HCT116 (cell line): ENCODE results near the gene IL36RN. TPM values are rescaled to one million over a fixed set of nuclear protein-coding genes. Genes with fewer than 3 reads are reported as not detected.

Experiments
- ATAC-seq: fragments of 200-7000 bp; cut with Tn5 transposase; 2 replicates; pipeline ENCODE4 v1.9.1; 2020; ENCODE audit warnings: mild to moderate bottlenecking, moderate library complexity
- BruUV-seq: library from RNA; stranded (reverse); fragments of 400-500 nt; replicated peaks from 2 replicates; lab custom pipeline; 2021; lab: Mats Ljungman, UMichigan
- CTCF ChIA-PET: fragments of 300-600 bp; sonication (Branson Sonifier 250); formaldehyde crosslinking; loops from one replicate; lab custom pipeline; 2021; ENCODE audit warnings: antibody characterized with exemption; lab: Charles Lee
- POLR2A ChIA-PET: fragments of 300-600, 350-600 bp; sonication (Branson Sonifier 250); formaldehyde crosslinking; loops from one replicate; lab custom pipeline; 2021; ENCODE audit warnings: antibody characterized with exemption; lab: Charles Lee
- RAD21 ChIA-PET, 2 experiments: fragments of 300-600 bp; sonication (Branson Sonifier 250); formaldehyde crosslinking; loops; one replicate each; lab custom pipeline; 2023; ENCODE audit warnings: low total read pairs in 2 of 2; ENCODE audit not compliant: uncharacterized antibody in 2 of 2, unreplicated experiment in 2 of 2, low non-redundant PET in 1 of 2; lab: Charles Lee
- DNase-seq: peaks from one replicate; pipeline ENCODE4 v3.0.0-alpha.2; 2010; ENCODE audit warnings: low read depth, low spot score
- H2AFZ ChIP-seq: fragments of 200-600 bp; shearing (Covaris generic), sonication (generic); 2 replicates; pipeline ENCODE4 v1.6.1; 2017; ENCODE audit warnings: low read depth, mixed run types, mixed read lengths, antibody characterized with exemption, low read length; ENCODE audit not compliant: poor library complexity, severe bottlenecking
- H3K27ac ChIP-seq: 2 replicates; pipeline ENCODE4 v1.5.1; 2012; ENCODE audit warnings: low read depth, low read length
- H3K27me3 ChIP-seq: fragments of 200-600 bp; sonication (generic); 2 replicates; pipeline ENCODE4 v1.6.1; 2016; ENCODE audit warnings: mixed run types, low read length, mixed read lengths; ENCODE audit not compliant: insufficient read depth
- H3K36me3 ChIP-seq, 2 experiments: fragments of 200-500 bp in 1 of 2; fragments of 200-600 bp in 1 of 2; sonication (Bioruptor generic) in 1 of 2; sonication (generic) in 1 of 2; 2 replicates each; pipeline versions ENCODE4 v1.5.1 to v1.6.1; 2014 to 2016; ENCODE audit warnings: low read length in 2 of 2, inconsistent platforms in 1 of 2, mixed read lengths in 1 of 2, mixed run types in 1 of 2; ENCODE audit not compliant: insufficient read depth in 2 of 2, control insufficient read depth in 1 of 2
- H3K4me1 ChIP-seq, 2 experiments: fragments of 200-600 bp in 1 of 2; sonication (generic) in 1 of 2; 2 replicates each; pipeline versions ENCODE4 v1.5.1 to v1.6.1; 2012 to 2017; ENCODE audit warnings: low read length in 2 of 2, inconsistent platforms in 1 of 2, mild to moderate bottlenecking in 1 of 2, mixed read lengths in 1 of 2, mixed run types in 1 of 2, moderate library complexity in 1 of 2; ENCODE audit not compliant: insufficient read depth in 2 of 2, control insufficient read depth in 1 of 2
- H3K4me2 ChIP-seq: fragments of 200-600 bp; sonication (generic); 2 replicates; pipeline ENCODE4 v1.6.1; 2017; ENCODE audit warnings: mixed run types, low read length, mixed read lengths
- H3K4me3 ChIP-seq, 2 experiments: fragments of 200-600 bp in 1 of 2; sonication (generic) in 1 of 2; replicated peaks in 1 of 2; 2 replicates each; pipeline ENCODE4 v1.5.1; 2011 to 2016; ENCODE audit warnings: low read length in 2 of 2, control low read depth in 1 of 2, low read depth in 1 of 2, mild to moderate bottlenecking in 1 of 2, mixed read lengths in 1 of 2, mixed run types in 1 of 2
- H3K79me2 ChIP-seq: fragments of 200-600 bp; sonication (generic); 2 replicates; pipeline ENCODE4 v1.6.1; 2017; ENCODE audit warnings: mild to moderate bottlenecking, mixed run types, low read length, moderate library complexity, mixed read lengths; ENCODE audit not compliant: insufficient read depth
- H3K9ac ChIP-seq: fragments of 200-600 bp; sonication (generic); 2 replicates; pipeline ENCODE4 v1.6.1; 2016; ENCODE audit warnings: low read length, mixed read lengths
- H3K9me2 ChIP-seq: fragments of 200-600 bp; sonication (generic), shearing (Covaris generic); 2 replicates; pipeline ENCODE4 v1.6.1; 2017; ENCODE audit warnings: mixed run types, mild to moderate bottlenecking, moderate library complexity; ENCODE audit not compliant: insufficient read depth
- H3K9me3 ChIP-seq, 2 experiments: fragments of 200-500 bp in 1 of 2; fragments of 200-600 bp in 1 of 2; sonication (Bioruptor generic) in 1 of 2; sonication (generic) in 1 of 2; 2 replicates each; pipeline ENCODE4 v1.6.1; 2014 to 2017; ENCODE audit warnings: low read length in 2 of 2, mixed read lengths in 2 of 2, inconsistent platforms in 1 of 2, low read depth in 1 of 2, mild to moderate bottlenecking in 1 of 2, mixed run types in 1 of 2, moderate library complexity in 1 of 2; ENCODE audit not compliant: control insufficient read depth in 1 of 2, insufficient read depth in 1 of 2
- H4K20me1 ChIP-seq: fragments of 200-600 bp; sonication (generic), shearing (Covaris generic); 2 replicates; pipeline ENCODE4 v1.6.1; 2017; ENCODE audit warnings: mixed run types, mild to moderate bottlenecking, moderate library complexity; ENCODE audit not compliant: insufficient read depth
- CBX3 ChIP-seq: IDR thresholded peaks from 2 replicates; pipeline ENCODE4 v1.6.1; 2012; ENCODE audit warnings: low read depth
- CEBPB ChIP-seq: IDR thresholded peaks from 2 replicates; pipeline ENCODE4 v1.6.1; 2012; ENCODE audit warnings: low read depth
- EGR1 ChIP-seq: IDR thresholded peaks from 2 replicates; pipeline ENCODE4 v1.6.1; 2012; ENCODE audit warnings: low read depth
- EZH2 ChIP-seq: fragments of 200-600 bp; sonication (generic); IDR thresholded peaks from 2 replicates; pipeline ENCODE4 v1.6.1; 2017; ENCODE audit warnings: antibody characterized with exemption, mixed run types
- EZH2phosphoT487 ChIP-seq: fragments of 200-600 bp; IDR thresholded peaks from 2 replicates; pipeline ENCODE4 v1.6.1; 2018; ENCODE audit warnings: antibody characterized with exemption, borderline replicate concordance
- FOSL1 ChIP-seq: IDR thresholded peaks from 2 replicates; pipeline ENCODE4 v1.6.1; 2012; ENCODE audit warnings: low read depth
- JUND ChIP-seq: IDR thresholded peaks from 2 replicates; pipeline ENCODE4 v1.6.1; 2012
- POLR2A ChIP-seq: IDR thresholded peaks from 2 replicates; pipeline ENCODE4 v1.7.0; 2011; ENCODE audit warnings: borderline replicate concordance; ENCODE audit not compliant: insufficient read depth, insufficient read length; ENCODE audit errors: extremely low read depth
- POLR2AphosphoS5 ChIP-seq: IDR thresholded peaks from 2 replicates; pipeline ENCODE4 v1.6.1; 2011; ENCODE audit warnings: mild to moderate bottlenecking, low read depth, low read length, moderate library complexity
- RAD21 ChIP-seq: IDR thresholded peaks from 2 replicates; pipeline ENCODE4 v1.6.1; 2012; ENCODE audit warnings: low read depth, mild to moderate bottlenecking
- REST ChIP-seq: IDR thresholded peaks from 2 replicates; pipeline ENCODE4 v1.6.1; 2012; ENCODE audit warnings: low read depth
- SIN3A ChIP-seq: IDR thresholded peaks from 2 replicates; pipeline ENCODE4 v1.6.1; 2012; ENCODE audit warnings: low read depth
- SP1 ChIP-seq: IDR thresholded peaks from 2 replicates; pipeline ENCODE4 v1.6.1; 2012; ENCODE audit warnings: low read depth
- SRF ChIP-seq: IDR thresholded peaks from 2 replicates; pipeline ENCODE4 v1.6.1; 2012; ENCODE audit warnings: low read depth
- TCF7L2 ChIP-seq: IDR thresholded peaks from 2 replicates; pipeline ENCODE4 v1.7.0; 2011; ENCODE audit warnings: borderline replicate concordance, inconsistent platforms; ENCODE audit not compliant: insufficient read depth, insufficient read length; ENCODE audit errors: extremely low read depth
- YY1 ChIP-seq: IDR thresholded peaks from 2 replicates; pipeline ENCODE4 v1.6.1; 2011; ENCODE audit warnings: low read length, low read depth, moderate library complexity, mild to moderate bottlenecking; ENCODE audit not compliant: insufficient replicate concordance; ENCODE audit errors: extremely low read depth
- ZNF274 ChIP-seq: fragments of 200-500 bp; sonication (Bioruptor generic); IDR thresholded peaks from 2 replicates; pipeline ENCODE4 v1.6.1; 2014; ENCODE audit warnings: mild to moderate bottlenecking, low read depth, low read length, inconsistent platforms
- intact Hi-C: fragments of 100-400 bp; cut with micrococcal nuclease; formaldehyde crosslinking; loops from 2 replicates; pipeline ENCODE4 v1.10.0; 2022
- total RNA-seq: library from RNA; stranded (reverse); gene quantifications from one replicate; pipeline ENCODE4 v1.2.1, GENCODE V29; 2021; ENCODE audit not compliant: unreplicated experiment
- TF ChIP-seq, protein P1 (sequence below): IDR thresholded peaks from 2 replicates; pipeline ENCODE4 v1.6.1; 2011; ENCODE audit warnings: mild to moderate bottlenecking, low read length, moderate library complexity; ENCODE audit not compliant: insufficient replicate concordance; ENCODE audit errors: extremely low read depth
- TF ChIP-seq, protein P2 (sequence below), 3 experiments: fragments of 200-600 bp in 1 of 3; sonication (generic) in 1 of 3; IDR thresholded peaks in 2 of 3; conservative IDR thresholded peaks in 1 of 3; 2 replicates each; pipeline ENCODE4 v1.5.1; 2012 to 2017; ENCODE audit warnings: low read depth in 2 of 3, low read length in 2 of 3, antibody characterized with exemption in 1 of 3, borderline replicate concordance in 1 of 3, control low read depth in 1 of 3, mild to moderate bottlenecking in 1 of 3, mixed read lengths in 1 of 3, mixed run types in 1 of 3, moderate library complexity in 1 of 3; ENCODE audit not compliant: insufficient read depth in 1 of 3
- TF ChIP-seq, protein P3 (sequence below): IDR thresholded peaks from 2 replicates; pipeline ENCODE4 v1.6.1; 2012

Gene IL36RN
- total RNA-seq, 1 experiment from 2014 or later: not detected

DNA sequence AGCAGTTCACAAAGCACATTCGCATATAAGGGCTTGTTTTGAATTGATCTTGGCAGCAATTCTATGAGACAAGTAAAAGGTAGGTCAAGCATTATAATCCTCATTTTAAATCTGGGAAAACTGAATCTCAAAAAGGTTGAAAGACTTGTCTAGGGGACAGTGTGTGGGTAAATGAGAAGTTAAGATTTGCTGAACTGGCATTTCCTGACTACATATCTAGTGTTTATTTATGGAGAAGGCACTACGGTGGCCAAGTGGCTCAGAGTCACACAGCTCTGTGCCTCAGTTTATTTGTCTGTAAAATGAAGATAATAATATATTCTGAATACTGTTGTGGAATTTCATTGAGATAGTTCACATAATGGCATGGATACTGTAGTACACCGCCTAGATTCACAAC lies 52.1 kb downstream of the IL36RN start:
- ChIA-PET RAD21 (no interaction called here), CTCF (no interaction called here), POLR2A (interaction anchor here (0.6 kb wide), 1 partner anchor 10 kb away, joined by 3 read pairs; no protein-coding TSS in a partner anchor)
- Histone ChIP-seq H4K20me1 (no peaks in the 10 kb centered on the region), H3K9ac (no peak overlapping the region), H3K9me3 (no peaks in the 10 kb centered on the region), H3K27ac (no peak overlapping the region), H2AFZ (no peak overlapping the region), H3K4me2 (no peak overlapping the region), H3K36me3 (no peaks in the 10 kb centered on the region), H3K9me2 (no peaks in the 10 kb centered on the region), H3K27me3 (no peaks in the 10 kb centered on the region), H3K79me2 (no peaks in the 10 kb centered on the region), H3K4me1 (no peaks in the 10 kb centered on the region), H3K4me3 (no peak overlapping the region)
- no peak for ATAC-seq
- BruUV-seq: no TSS peak
- intact Hi-C loops: no loop called here
- no peak for DNase-seq
- no peak for TF ChIP-seq POLR2A
- TF ChIP-seq, protein P1, sequence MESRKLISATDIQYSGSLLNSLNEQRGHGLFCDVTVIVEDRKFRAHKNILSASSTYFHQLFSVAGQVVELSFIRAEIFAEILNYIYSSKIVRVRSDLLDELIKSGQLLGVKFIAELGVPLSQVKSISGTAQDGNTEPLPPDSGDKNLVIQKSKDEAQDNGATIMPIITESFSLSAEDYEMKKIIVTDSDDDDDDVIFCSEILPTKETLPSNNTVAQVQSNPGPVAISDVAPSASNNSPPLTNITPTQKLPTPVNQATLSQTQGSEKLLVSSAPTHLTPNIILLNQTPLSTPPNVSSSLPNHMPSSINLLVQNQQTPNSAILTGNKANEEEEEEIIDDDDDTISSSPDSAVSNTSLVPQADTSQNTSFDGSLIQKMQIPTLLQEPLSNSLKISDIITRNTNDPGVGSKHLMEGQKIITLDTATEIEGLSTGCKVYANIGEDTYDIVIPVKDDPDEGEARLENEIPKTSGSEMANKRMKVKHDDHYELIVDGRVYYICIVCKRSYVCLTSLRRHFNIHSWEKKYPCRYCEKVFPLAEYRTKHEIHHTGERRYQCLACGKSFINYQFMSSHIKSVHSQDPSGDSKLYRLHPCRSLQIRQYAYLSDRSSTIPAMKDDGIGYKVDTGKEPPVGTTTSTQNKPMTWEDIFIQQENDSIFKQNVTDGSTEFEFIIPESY: no peak
- TF ChIP-seq, protein P2, sequence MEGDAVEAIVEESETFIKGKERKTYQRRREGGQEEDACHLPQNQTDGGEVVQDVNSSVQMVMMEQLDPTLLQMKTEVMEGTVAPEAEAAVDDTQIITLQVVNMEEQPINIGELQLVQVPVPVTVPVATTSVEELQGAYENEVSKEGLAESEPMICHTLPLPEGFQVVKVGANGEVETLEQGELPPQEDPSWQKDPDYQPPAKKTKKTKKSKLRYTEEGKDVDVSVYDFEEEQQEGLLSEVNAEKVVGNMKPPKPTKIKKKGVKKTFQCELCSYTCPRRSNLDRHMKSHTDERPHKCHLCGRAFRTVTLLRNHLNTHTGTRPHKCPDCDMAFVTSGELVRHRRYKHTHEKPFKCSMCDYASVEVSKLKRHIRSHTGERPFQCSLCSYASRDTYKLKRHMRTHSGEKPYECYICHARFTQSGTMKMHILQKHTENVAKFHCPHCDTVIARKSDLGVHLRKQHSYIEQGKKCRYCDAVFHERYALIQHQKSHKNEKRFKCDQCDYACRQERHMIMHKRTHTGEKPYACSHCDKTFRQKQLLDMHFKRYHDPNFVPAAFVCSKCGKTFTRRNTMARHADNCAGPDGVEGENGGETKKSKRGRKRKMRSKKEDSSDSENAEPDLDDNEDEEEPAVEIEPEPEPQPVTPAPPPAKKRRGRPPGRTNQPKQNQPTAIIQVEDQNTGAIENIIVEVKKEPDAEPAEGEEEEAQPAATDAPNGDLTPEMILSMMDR (IDR thresholded peaks at IDR 0.05 in 2 of 3, conservative IDR thresholded peaks at IDR 0.05 in 1 of 3; ENCODE audit: borderline replicate concordance in 1 of 3, insufficient read depth in 1 of 3, low read depth in 2 of 3, low read length in 2 of 3): no peak
- no peak for TF ChIP-seq EZH2
- no peak for TF ChIP-seq TCF7L2
- TF ChIP-seq EZH2phosphoT487: no peak
- no peak for TF ChIP-seq REST
- TF ChIP-seq EGR1: no peak
- no peak for TF ChIP-seq SRF
- no peak for TF ChIP-seq CBX3
- no peak for TF ChIP-seq ZNF274
- TF ChIP-seq SP1: no peak
- TF ChIP-seq CEBPB: no peak
- no peak for TF ChIP-seq FOSL1
- TF ChIP-seq, protein P3, sequence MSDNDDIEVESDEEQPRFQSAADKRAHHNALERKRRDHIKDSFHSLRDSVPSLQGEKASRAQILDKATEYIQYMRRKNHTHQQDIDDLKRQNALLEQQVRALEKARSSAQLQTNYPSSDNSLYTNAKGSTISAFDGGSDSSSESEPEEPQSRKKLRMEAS: no peak
- TF ChIP-seq POLR2AphosphoS5: no peak
- no peak for TF ChIP-seq RAD21
- no peak for TF ChIP-seq YY1
- no peak for TF ChIP-seq JUND
- TF ChIP-seq SIN3A: no peak
